Measurements from ENCODE around the gene MAPK8IP1.
A peak's percentile ranks its signal among the peaks of the same experiment; 100 is the strongest.
"Not testable (repeated sequence)": the region's sequence is repeated elsewhere in the genome, so short reads cannot be mapped to it uniquely, and the experiment has no call there.

The MAPK8IP1 gene

DNA sequence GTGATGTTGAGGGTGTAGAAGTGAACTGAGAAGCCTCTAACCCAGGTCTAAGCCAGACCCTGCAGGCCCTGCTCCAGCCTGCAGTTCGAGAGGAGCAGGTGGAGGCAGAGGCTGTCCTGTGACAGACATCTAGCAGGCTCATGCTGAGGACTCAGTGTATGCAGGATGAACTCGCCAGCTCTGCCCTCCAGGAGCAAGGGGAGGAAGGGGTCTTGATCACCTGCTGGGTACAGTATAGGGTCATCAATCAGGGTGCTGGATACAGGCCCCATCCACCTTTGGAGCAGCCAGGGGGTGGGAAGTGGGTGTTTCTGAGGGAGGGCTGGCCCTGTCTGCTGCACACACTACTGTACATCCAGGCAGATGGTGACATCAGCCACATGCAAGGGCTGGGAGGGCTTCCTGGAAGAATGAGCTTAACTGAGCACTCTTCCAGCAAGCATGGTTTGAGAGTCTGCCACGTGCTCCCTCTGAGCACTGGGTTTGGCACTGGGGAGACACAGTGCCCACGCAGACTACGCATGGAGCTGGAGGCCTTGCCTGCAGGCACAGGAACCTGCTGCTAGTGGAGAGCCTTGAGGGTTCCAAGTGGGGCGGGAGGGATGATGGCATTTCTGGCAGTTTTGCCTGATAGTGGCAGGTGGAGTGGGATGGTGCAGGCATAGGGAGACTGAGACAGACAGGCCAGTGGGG is 9.2 kb downstream of the MAPK8IP1 start:
- ATAC-seq = no peak
- H3K4me3 Mint-ChIP-seq = no peak overlapping the region
- no peaks in the 10 kb centered on the region for H3K36me3 Mint-ChIP-seq
- no peaks in the 10 kb centered on the region for H3K4me1 Mint-ChIP-seq
- no peaks in the 10 kb centered on the region for H3K9me3 Mint-ChIP-seq
- DNase-seq (ENCODE audit: low spot score in 2 of 2) = no peak
- no peak overlapping the region for H3K27ac Mint-ChIP-seq

DNA sequence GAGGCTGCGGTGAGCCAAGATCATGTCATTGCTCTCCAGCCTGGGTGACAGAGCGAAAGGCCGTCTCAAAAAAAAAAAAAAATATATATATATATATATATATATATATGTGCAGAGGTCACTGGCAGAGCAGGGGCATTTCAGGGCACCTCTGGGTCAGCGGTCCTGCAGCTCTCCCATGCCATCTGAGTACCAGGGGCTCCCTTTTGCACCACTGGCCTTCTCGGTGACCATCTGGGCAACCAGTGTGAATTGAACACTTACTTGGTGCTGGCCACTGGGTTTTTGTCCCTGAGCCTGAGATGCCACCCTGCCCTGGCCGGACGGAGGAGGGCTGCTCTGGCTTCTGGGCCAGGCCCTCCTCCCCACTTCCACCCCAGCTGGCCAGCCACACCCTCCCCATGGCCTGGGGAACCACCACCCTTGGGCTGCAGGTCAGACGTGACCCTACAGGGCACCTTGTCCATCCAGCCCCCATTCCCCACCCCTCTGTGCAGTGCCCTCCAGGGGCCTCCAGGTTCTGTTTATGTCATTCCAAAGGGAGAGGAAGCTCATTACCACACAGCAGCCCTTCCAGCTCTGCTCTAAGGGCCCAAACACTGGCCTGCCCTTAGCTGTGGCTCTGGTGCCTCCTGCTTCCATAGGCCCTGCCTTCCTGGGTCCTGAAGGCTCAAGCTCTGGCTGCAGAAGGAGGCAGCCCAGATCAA is 10.3 kb downstream of the MAPK8IP1 start:
- H3K4me1 Mint-ChIP-seq = peaks cover 4% of the 10 kb centered on the region
- no peak for ATAC-seq
- H3K9me3 Mint-ChIP-seq = no peaks in the 10 kb centered on the region
- H3K4me3 Mint-ChIP-seq = no peak overlapping the region
- no peak for DNase-seq (ENCODE audit: low spot score in 2 of 2)
- H3K36me3 Mint-ChIP-seq = no peaks in the 10 kb centered on the region
- no peak overlapping the region for H3K27ac Mint-ChIP-seq

DNA sequence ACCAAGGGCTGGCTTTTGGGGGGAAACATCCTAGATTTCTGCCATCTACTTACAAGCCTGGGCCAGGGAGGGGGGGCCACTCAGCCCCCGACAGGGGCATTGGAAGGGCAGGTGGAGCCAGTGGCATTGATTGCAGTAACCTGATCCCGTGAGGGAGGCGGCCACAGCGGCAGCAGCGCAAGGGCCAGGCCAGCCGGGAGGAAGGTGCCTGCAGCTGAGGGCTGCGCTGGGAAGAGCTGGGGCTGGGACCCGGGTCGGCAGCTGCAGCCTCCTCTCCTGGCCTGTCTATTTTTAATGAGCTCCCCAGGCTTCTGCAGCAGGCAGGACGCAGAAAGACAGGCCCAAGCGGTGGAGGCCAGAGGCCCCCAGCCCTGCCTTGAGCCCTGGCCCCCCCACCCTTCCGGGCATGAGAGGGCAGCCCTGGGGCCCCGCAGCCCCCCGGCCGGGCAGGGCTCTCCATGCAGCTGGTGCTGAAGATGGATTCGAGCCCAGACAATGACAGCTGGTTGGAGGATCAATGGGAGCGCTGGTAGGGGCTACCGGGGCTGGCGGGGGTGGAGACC is 11.1 kb downstream of the MAPK8IP1 start:
- Mint-ChIP-seq H3K9me3 (no peaks in the 10 kb centered on the region), H3K36me3 (no peaks in the 10 kb centered on the region), H3K4me1 (peaks cover 7% of the 10 kb centered on the region), H3K27ac (no peak overlapping the region), H3K4me3 (no peak overlapping the region)
- no peak for DNase-seq (ENCODE audit: low spot score in 2 of 2)
- ATAC-seq = no peak

DNA sequence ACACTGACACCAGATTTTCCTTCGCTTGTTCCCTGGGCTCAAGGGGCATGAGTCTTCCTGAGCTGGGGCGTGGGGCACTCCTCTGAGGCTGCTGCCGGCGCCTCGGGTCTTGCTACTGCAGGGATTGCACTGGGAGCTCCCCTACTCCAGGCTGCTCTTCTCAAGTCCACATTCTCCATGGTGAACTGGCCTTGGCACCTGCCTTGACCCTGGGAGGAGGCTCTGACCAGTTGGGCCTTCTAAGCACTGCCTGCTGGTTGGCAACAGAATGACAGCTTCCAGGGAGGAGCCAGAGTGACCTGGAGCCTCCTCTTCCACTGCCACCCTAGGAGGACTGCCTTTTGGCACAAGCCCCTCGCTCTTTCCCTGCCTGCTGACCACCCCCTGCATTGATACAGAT is 12.1 kb downstream of the MAPK8IP1 start:
- ATAC-seq = no peak
- Mint-ChIP-seq H3K36me3 (no peaks in the 10 kb centered on the region), H3K4me1 (peaks cover 7% of the 10 kb centered on the region), H3K4me3 (peak overlapping the region; percentile 14), H3K9me3 (no peaks in the 10 kb centered on the region), H3K27ac (no peak overlapping the region)
- no peak for DNase-seq (ENCODE audit: low spot score in 2 of 2)

DNA sequence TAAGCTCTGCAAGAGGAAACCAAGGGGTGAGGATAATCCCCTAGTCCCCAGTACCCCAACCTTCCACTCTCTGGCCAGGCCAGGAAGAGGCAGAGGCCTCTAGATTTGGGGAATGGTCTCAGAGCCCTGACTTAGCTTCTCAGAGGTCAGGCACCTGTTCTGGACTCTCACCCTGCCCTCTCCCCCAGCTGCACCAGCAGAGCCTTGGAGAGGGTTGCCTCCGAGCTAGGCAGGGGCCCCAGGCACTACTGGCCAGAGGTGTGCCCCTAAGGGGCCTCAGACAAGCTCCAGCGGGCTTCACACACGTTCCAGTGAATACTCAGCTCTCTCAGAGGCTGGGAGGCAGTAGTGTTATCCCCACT is 13.6 kb downstream of the MAPK8IP1 start:
- Mint-ChIP-seq H3K4me3 (peak overlapping the region; percentile 58), H3K36me3 (no peaks in the 10 kb centered on the region), H3K4me1 (peaks cover 7% of the 10 kb centered on the region), H3K9me3 (no peaks in the 10 kb centered on the region), H3K27ac (peak overlapping the region; percentile 68)
- DNase-seq (ENCODE audit: low spot score in 2 of 2) (no peak), ATAC-seq (no peak)

DNA sequence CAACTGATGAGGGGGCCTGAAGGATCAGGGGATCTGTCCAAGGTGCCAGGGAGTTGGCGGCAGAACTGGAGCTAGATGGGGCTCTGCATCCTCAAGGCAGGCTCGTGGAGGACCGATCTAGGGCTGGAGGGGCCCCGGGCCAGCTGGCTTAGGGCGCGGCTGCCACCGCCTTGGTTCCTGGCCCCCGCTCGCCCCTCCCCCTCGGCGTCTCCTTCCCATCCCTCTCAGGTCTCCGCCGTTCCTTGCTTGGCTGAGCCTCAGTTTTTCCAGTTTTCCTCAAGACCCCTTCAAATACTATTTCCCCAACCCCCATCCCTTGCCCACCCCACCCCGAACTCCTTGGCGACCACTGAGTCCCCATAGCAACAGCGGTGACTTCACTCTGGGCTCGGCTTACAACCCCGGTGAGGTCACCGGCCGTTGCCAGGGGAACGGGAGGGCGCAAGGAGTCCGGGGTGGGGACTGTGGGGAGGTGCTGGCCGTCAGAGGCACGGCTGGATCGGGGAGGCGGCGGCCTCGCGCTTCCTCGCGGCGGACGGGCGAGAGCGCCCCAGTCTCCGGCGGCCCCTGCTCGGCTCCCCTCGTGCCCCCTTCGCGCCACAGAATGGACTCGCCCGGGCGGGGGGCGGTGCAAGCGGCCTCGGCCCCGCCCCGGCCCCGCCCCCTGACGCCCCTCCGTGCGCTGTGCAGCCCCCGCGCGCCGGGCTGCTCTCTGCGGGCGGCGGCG is 14.2 kb downstream of the MAPK8IP1 start:
- Mint-ChIP-seq H3K4me3 (peak overlapping the region; percentile 58), H3K4me1 (peaks cover 7% of the 10 kb centered on the region), H3K36me3 (no peaks in the 10 kb centered on the region), H3K9me3 (no peaks in the 10 kb centered on the region), H3K27ac (peak overlapping the region; percentile 68)
- peak; percentile 57 to 87 for DNase-seq (ENCODE audit: low spot score in 2 of 2)
- peak; percentile 86 for ATAC-seq

DNA sequence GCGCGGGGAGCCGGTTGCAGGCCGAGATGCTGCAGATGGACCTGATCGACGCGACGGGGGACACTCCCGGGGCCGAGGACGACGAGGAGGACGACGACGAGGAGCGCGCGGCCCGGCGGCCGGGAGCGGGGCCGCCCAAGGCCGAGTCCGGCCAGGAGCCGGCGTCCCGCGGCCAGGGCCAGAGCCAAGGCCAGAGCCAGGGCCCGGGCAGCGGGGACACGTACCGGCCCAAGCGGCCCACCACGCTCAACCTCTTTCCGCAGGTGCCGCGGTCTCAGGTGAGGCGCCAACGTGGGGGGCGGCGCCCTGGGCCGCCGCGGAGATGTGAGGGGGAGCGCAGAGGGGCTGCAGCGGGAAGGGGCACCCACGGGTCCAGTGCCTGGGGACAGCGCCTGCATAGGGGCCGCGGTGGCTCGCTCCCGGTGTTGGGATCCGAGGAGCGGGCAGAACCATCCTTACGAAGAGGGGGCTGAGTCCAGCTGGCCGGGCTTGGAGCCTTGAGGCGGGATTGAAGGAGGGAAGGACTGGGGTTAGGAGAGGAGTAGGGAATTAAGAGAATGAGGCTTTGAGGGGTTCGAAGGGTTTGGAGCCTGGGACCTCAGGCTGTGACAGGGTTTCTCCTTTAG is 14.8 kb downstream of the MAPK8IP1 start:
- not testable (repeated sequence) for H3K4me1 Mint-ChIP-seq, ATAC-seq
- H3K27ac Mint-ChIP-seq = peak overlapping the region; percentile 17

DNA sequence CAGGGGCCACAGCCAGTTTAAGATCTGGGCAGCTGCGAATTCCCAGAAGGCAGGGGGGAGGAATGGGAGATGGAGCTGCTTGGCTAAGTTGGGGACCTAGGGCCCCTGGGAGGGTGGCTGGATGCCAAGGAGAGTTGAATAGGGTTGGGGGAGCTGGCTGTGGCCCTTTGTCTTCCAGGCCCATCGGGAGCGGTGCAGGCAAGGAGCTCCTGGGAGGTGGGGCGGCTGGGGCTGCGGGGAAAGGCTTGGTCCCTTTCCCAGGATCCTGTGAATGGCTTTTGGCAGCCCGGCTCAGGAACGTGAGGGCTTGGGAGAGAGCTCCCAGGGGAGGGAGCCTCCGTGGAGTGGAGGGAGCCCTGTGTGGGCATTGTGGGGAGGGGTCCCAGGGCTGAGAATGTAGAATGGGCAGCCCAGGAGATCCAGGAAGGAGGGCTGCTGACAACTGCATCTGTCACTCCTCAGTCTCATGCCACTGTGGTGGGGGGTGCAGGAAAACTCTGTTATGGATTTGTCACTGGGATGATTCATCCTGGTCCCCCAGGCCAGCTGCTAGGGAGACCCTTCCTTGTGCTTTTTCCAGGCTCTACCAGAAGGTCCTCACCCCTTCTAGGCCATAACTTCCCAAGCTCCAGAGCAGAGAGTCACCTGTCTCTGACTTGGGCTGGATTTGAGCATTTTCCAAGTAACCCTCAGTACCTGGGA is 15.6 kb downstream of the MAPK8IP1 start:
- DNase-seq (ENCODE audit: low spot score in 2 of 2) (no peak), ATAC-seq (no peak)
- Mint-ChIP-seq H3K36me3 (no peaks in the 10 kb centered on the region), H3K27ac (peak overlapping the region; percentile 17), H3K4me3 (peak overlapping the region; percentile 58), H3K9me3 (no peaks in the 10 kb centered on the region), H3K4me1 (peaks cover 10% of the 10 kb centered on the region)

More for the DNA sequence above, 14.8 kb downstream of the MAPK8IP1 start:
- H3K36me3 Mint-ChIP-seq; DNase-seq (ENCODE audit: low spot score in 2 of 2); H3K9me3 Mint-ChIP-seq: not testable (repeated sequence)
- H3K4me3 Mint-ChIP-seq = peak overlapping the region; percentile 58

DNA sequence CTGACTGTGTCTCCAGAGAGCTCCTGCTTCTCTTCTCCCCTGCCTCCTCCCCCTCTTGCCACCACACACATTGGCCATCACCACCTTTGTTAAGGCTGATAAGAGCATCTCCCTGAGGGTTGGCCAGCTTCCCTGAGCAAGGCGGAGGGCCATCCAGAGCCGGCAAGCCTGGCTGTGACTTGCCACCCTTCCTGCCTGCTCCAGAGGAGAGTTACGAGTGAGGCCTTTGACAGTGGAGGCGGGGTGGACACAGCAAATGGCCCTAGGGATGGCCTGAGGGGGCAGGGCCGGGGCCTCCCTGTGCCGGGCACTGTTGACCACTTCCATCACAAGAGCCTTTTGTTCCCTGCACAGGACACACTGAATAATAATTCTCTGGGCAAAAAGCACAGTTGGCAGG is 16.2 kb downstream of the MAPK8IP1 start:
- no peak overlapping the region for H3K4me3 Mint-ChIP-seq
- peaks cover 5% of the 10 kb centered on the region for H3K36me3 Mint-ChIP-seq
- ATAC-seq (no peak), DNase-seq (ENCODE audit: low spot score in 2 of 2) (no peak)
- no peak overlapping the region for H3K27ac Mint-ChIP-seq
- H3K4me1 Mint-ChIP-seq = peaks cover 15% of the 10 kb centered on the region
- no peaks in the 10 kb centered on the region for H3K9me3 Mint-ChIP-seq

DNA sequence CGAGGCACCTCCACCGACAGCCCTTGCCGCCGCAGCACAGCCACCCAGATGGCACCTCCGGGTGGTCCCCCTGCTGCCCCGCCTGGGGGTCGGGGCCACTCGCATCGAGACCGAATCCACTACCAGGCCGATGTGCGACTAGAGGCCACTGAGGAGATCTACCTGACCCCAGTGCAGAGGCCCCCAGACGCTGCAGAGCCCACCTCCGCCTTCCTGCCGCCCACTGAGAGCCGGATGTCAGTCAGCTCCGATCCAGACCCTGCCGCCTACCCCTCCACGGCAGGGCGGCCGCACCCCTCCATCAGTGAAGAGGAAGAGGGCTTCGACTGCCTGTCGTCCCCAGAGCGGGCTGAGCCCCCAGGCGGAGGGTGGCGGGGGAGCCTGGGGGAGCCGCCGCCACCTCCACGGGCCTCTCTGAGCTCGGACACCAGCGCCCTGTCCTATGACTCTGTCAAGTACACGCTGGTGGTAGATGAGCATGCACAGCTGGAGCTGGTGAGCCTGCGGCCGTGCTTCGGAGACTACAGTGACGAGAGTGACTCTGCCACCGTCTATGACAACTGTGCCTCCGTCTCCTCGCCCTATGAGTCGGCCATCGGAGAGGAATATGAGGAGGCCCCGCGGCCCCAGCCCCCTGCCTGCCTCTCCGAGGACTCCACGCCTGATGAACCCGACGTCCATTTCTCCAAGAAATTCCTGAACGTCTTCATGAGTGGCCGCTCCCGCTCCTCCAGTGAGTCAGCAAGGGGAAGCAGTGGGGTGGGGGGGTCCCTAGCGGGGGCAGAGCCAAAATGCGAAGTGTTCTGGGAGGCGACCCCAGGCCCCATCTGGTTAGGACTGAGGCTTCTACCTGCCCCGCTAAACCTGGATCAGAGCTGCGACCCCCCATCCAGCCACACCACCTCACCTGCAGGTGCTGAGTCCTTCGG is 17.3 kb downstream of the MAPK8IP1 start:
- no peak for DNase-seq (ENCODE audit: low spot score in 2 of 2)
- H3K4me3 Mint-ChIP-seq = no peak overlapping the region
- peaks cover 16% of the 10 kb centered on the region for H3K4me1 Mint-ChIP-seq
- H3K27ac Mint-ChIP-seq = no peak overlapping the region
- no peaks in the 10 kb centered on the region for H3K9me3 Mint-ChIP-seq
- peaks cover 6% of the 10 kb centered on the region for H3K36me3 Mint-ChIP-seq
- ATAC-seq = no peak

DNA sequence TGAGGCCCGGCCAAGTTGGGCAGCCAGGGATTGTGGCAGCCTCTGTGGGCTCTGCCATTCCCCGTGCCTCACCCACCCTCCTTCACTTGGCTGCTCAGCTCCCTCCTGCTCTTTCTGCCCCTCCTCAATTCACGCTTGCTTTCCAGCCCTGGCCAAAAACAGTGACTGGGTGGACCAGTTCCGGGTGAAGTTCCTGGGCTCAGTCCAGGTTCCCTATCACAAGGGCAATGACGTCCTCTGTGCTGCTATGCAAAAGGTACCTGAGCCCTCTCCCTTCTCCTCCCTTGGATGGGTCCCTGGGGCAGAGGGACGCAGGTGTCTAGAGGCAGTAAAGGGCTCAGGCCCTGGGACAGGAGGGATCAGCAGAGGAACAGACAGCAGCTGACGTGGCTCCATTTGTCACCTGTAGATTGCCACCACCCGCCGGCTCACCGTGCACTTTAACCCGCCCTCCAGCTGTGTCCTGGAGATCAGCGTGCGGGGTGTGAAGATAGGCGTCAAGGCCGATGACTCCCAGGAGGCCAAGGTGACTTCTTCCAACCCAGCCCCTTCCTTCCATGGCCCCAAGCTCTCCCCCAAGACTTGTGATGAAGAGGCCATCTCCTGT is 19.0 kb downstream of the MAPK8IP1 start:
- no peak for DNase-seq (ENCODE audit: low spot score in 2 of 2)
- Mint-ChIP-seq H3K27ac (peak overlapping the region; percentile 76), H3K4me3 (no peak overlapping the region), H3K4me1 (peaks cover 26% of the 10 kb centered on the region), H3K9me3 (no peaks in the 10 kb centered on the region), H3K36me3 (peaks cover 15% of the 10 kb centered on the region)
- ATAC-seq = no peak

DNA sequence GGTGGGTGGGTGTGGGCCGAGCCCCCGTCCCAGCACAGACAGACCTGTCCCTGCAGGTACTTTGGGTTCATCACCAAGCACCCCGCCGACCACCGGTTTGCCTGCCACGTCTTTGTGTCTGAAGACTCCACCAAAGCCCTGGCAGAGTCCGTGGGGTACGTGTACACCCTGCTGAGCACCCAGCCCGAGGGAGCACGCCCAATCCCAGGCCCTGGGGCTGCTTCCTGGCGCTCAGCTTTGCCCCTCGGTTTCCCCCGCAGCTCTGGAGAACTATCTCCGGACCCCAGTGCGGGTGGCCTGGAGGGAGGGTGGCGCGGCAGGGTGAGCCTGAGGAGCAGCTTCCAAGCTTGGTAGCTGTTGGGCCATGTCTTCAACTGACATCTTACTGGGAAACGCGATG is 19.6 kb downstream of the MAPK8IP1 start:
- Mint-ChIP-seq H3K36me3 (peaks cover 15% of the 10 kb centered on the region), H3K4me3 (no peak overlapping the region), H3K9me3 (no peaks in the 10 kb centered on the region), H3K27ac (peak overlapping the region; percentile 52), H3K4me1 (peaks cover 26% of the 10 kb centered on the region)
- no peak for DNase-seq (ENCODE audit: low spot score in 2 of 2)
- ATAC-seq = no peak

DNA sequence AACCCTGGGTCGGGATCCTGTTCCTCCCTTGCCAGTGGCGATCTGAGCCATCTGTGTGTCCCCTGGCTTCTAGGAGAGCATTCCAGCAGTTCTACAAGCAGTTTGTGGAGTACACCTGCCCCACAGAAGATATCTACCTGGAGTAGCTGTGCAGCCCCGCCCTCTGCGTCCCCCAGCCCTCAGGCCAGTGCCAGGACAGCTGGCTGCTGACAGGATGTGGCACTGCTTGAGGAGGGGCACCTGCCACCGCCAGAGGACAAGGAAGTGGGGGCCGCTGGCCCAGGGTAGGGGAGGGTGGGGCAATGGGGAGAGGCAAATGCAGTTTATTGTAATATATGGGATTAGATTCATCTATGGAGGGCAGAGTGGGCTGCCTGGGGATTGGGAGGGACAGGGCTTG is 20.1 kb downstream of the MAPK8IP1 start:
- Mint-ChIP-seq H3K36me3 (peaks cover 20% of the 10 kb centered on the region), H3K27ac (peak overlapping the region; percentile 52), H3K4me1 (peaks cover 23% of the 10 kb centered on the region)
- ATAC-seq = peak; percentile 3
- not testable (repeated sequence) for DNase-seq (ENCODE audit: low spot score in 2 of 2); H3K9me3 Mint-ChIP-seq; H3K4me3 Mint-ChIP-seq
